ENCODE data around the gene ATP5F1A.

Gene ATP5F1A

GRCh38 chr18:46035696-46036680 lies 62.1 kb downstream of the ATP5F1A start:
- H3K27me3 ChIP-seq (ENCODE audit: insufficient read depth, low read length, poor library complexity, severe bottlenecking): no peaks in the 10 kb centered on the region
- H3F3A ChIP-seq (ENCODE audit: low read depth): no peaks in the 10 kb centered on the region
- H3K79me2 ChIP-seq (ENCODE audit: insufficient read depth, low read length): no peaks in the 10 kb centered on the region
- no peak overlapping the region for H3K4me3 ChIP-seq (ENCODE audit: low read length, poor library complexity, severe bottlenecking)
- peaks cover 9% of the 10 kb centered on the region for H3K4me1 ChIP-seq (ENCODE audit: insufficient read depth, low read length, poor library complexity, severe bottlenecking)
- no peaks in the 10 kb centered on the region for H3K9me2 ChIP-seq (replicated peaks; ENCODE audit: low read depth, low read length)
- TF ChIP-seq EZH2phosphoT487 (IDR thresholded peaks at IDR 0.05; ENCODE audit: borderline replicate concordance): no peak
- TF ChIP-seq, protein P1, sequence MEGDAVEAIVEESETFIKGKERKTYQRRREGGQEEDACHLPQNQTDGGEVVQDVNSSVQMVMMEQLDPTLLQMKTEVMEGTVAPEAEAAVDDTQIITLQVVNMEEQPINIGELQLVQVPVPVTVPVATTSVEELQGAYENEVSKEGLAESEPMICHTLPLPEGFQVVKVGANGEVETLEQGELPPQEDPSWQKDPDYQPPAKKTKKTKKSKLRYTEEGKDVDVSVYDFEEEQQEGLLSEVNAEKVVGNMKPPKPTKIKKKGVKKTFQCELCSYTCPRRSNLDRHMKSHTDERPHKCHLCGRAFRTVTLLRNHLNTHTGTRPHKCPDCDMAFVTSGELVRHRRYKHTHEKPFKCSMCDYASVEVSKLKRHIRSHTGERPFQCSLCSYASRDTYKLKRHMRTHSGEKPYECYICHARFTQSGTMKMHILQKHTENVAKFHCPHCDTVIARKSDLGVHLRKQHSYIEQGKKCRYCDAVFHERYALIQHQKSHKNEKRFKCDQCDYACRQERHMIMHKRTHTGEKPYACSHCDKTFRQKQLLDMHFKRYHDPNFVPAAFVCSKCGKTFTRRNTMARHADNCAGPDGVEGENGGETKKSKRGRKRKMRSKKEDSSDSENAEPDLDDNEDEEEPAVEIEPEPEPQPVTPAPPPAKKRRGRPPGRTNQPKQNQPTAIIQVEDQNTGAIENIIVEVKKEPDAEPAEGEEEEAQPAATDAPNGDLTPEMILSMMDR (conservative IDR thresholded peaks at IDR 0.05; ENCODE audit: low read length): no peak
- H4K20me1 ChIP-seq (ENCODE audit: insufficient read depth, low read length, poor library complexity, severe bottlenecking): no peaks in the 10 kb centered on the region
- H3K9ac ChIP-seq (ENCODE audit: low read depth, low read length, poor library complexity, severe bottlenecking): no peak overlapping the region
- no peaks in the 10 kb centered on the region for H3K36me3 ChIP-seq (ENCODE audit: insufficient read depth, low read length)
- H2AFZ ChIP-seq (ENCODE audit: low read length): no peak overlapping the region
- H3K9me3 ChIP-seq (ENCODE audit: insufficient read depth, low read depth, low read length): no peaks in the 10 kb centered on the region
- H3K4me2 ChIP-seq (ENCODE audit: low read depth, low read length, poor library complexity, severe bottlenecking): no peak overlapping the region

- Histone ChIP-seq H3K9me2 (replicated peaks; ENCODE audit: low read depth, low read length) (no peaks in the 10 kb centered on the region), H3K36me3 (ENCODE audit: insufficient read depth, low read length) (no peaks in the 10 kb centered on the region), H3F3A (ENCODE audit: low read depth) (no peaks in the 10 kb centered on the region), H4K20me1 (ENCODE audit: insufficient read depth, low read length, poor library complexity, severe bottlenecking) (no peaks in the 10 kb centered on the region), H3K9ac (ENCODE audit: low read depth, low read length, poor library complexity, severe bottlenecking) (no peak overlapping the region), H3K9me3 (ENCODE audit: insufficient read depth, low read depth, low read length) (no peaks in the 10 kb centered on the region), H3K4me1 (ENCODE audit: insufficient read depth, low read length, poor library complexity, severe bottlenecking) (peaks cover 5% of the 10 kb centered on the region), H2AFZ (ENCODE audit: low read length) (no peak overlapping the region), H3K27me3 (ENCODE audit: insufficient read depth, low read length, poor library complexity, severe bottlenecking) (no peaks in the 10 kb centered on the region), H3K4me2 (ENCODE audit: low read depth, low read length, poor library complexity, severe bottlenecking) (no peak overlapping the region), H3K4me3 (ENCODE audit: low read length, poor library complexity, severe bottlenecking) (no peak overlapping the region), H3K79me2 (ENCODE audit: insufficient read depth, low read length) (no peaks in the 10 kb centered on the region)
- TF ChIP-seq, protein P1 (conservative IDR thresholded peaks at IDR 0.05; ENCODE audit: low read length): no peak
- TF ChIP-seq EZH2phosphoT487 (IDR thresholded peaks at IDR 0.05; ENCODE audit: borderline replicate concordance): no peak
Measured at GRCh38 chr18:46034230-46034629, 63.9 kb downstream of the ATP5F1A start.

DNA sequence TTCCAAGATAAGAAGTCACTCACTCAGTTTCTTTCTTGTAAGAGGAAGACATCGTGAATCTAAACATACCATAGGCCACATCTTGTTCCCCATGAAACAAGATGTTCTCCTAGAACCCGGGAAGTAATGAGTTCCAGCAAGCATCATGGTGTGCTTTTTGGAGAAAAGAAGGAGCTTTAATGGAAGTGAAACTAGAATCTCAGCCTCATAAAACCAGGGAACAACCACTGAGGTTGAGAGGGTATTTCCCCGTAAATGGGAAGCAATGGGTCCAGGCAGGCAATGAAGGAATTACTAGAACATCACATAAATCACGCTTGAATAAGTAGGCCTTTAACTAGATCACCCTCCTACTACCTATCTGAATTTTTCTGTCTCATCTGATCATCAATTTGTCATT lies 66.4 kb downstream of the ATP5F1A start:
- Histone ChIP-seq H3K9me2 (replicated peaks; ENCODE audit: low read depth, low read length) (no peaks in the 10 kb centered on the region), H3K4me3 (ENCODE audit: low read length, poor library complexity, severe bottlenecking) (no peak overlapping the region), H4K20me1 (ENCODE audit: insufficient read depth, low read length, poor library complexity, severe bottlenecking) (no peaks in the 10 kb centered on the region), H3F3A (ENCODE audit: low read depth) (no peaks in the 10 kb centered on the region), H3K36me3 (ENCODE audit: insufficient read depth, low read length) (no peaks in the 10 kb centered on the region), H2AFZ (ENCODE audit: low read length) (no peak overlapping the region), H3K4me1 (ENCODE audit: insufficient read depth, low read length, poor library complexity, severe bottlenecking) (peaks cover 5% of the 10 kb centered on the region), H3K27me3 (ENCODE audit: insufficient read depth, low read length, poor library complexity, severe bottlenecking) (no peaks in the 10 kb centered on the region), H3K79me2 (ENCODE audit: insufficient read depth, low read length) (no peaks in the 10 kb centered on the region), H3K9ac (ENCODE audit: low read depth, low read length, poor library complexity, severe bottlenecking) (no peak overlapping the region), H3K4me2 (ENCODE audit: low read depth, low read length, poor library complexity, severe bottlenecking) (no peak overlapping the region), H3K9me3 (ENCODE audit: insufficient read depth, low read depth, low read length) (no peaks in the 10 kb centered on the region)
- TF ChIP-seq EZH2phosphoT487 (IDR thresholded peaks at IDR 0.05; ENCODE audit: borderline replicate concordance): no peak
- TF ChIP-seq, protein P1 (conservative IDR thresholded peaks at IDR 0.05; ENCODE audit: low read length): no peak

All from Loucy (cell line).